NCI-H446 treated with DMSO at 0.1 percent for 48 hours (cell line): ENCODE data around the gene COL4A1.
"Not testable (repeated sequence)": the region's sequence is repeated elsewhere in the genome, so short reads cannot be mapped to it uniquely, and the experiment has no call there.

Experiments
- DNase-seq: peaks from one replicate; lab custom pipeline; 2025; lab: John Stamatoyannopoulos, UW

Gene COL4A1

GRCh38 chr13:110323172-110323891, 16.4 kb upstream of the COL4A1 start:
- DNase-seq: no peak

- no peak for DNase-seq
Observed at GRCh38 chr13:110322828-110323171, 15.8 kb upstream of the COL4A1 start.

- DNase-seq: no peak
Observed at GRCh38 chr13:110322126-110322827, 15.3 kb upstream of the COL4A1 start.

GRCh38 chr13:110321573-110321972, 14.6 kb upstream of the COL4A1 start:
- DNase-seq: not testable (repeated sequence)

- DNase-seq: no peak
Observed at GRCh38 chr13:110320645-110321044, 13.7 kb upstream of the COL4A1 start.

- DNase-seq: no peak
Observed at GRCh38 chr13:110319774-110320509, 13.0 kb upstream of the COL4A1 start.

GRCh38 chr13:110319397-110319773, 12.4 kb upstream of the COL4A1 start:
- DNase-seq: no peak

GRCh38 chr13:110318920-110319319, 12.0 kb upstream of the COL4A1 start:
- no peak for DNase-seq

GRCh38 chr13:110317496-110318195, 10.7 kb upstream of the COL4A1 start:
- DNase-seq: no peak

- no peak for DNase-seq
Observed at GRCh38 chr13:110317093-110317492, 10.1 kb upstream of the COL4A1 start.

- no peak for DNase-seq
Observed at GRCh38 chr13:110316196-110316595, 9.2 kb upstream of the COL4A1 start.

- DNase-seq: no peak
Observed at GRCh38 chr13:110314516-110315245, 7.7 kb upstream of the COL4A1 start.

- DNase-seq: not testable (repeated sequence)
Observed at GRCh38 chr13:110313733-110314132, 6.8 kb upstream of the COL4A1 start.

- DNase-seq: not testable (repeated sequence)
Observed at GRCh38 chr13:110313261-110313660, 6.3 kb upstream of the COL4A1 start.

GRCh38 chr13:110312339-110313031, 5.5 kb upstream of the COL4A1 start:
- DNase-seq: no peak

- DNase-seq: no peak
Observed at GRCh38 chr13:110311443-110312338, 4.7 kb upstream of the COL4A1 start.

GRCh38 chr13:110310541-110311442, 3.8 kb upstream of the COL4A1 start:
- no peak for DNase-seq

- DNase-seq: no peak
Observed at GRCh38 chr13:110309661-110310524, 2.9 kb upstream of the COL4A1 start.
